ENCODE measurements around the gene ADAMTSL2.

ADAMTSL2 gene

GRCh38 chr9:133580419-133580738, 45.9 kb downstream of the ADAMTSL2 start:
- TF ChIP-seq CTCF (IDR thresholded peaks at IDR 0.05; ENCODE audit: control insufficient read depth, insufficient read depth, low read depth, low read length, missing control alignments) = no peak
- no peak for DNase-seq (ENCODE audit: low read depth)
- no peak overlapping the region for H3K4me3 ChIP-seq (ENCODE audit: control insufficient read depth, low read depth, low read length)

- no peak for DNase-seq (ENCODE audit: low read depth)
- TF ChIP-seq CTCF (IDR thresholded peaks at IDR 0.05; ENCODE audit: control insufficient read depth, insufficient read depth, low read depth, low read length, missing control alignments) = no peak
- H3K4me3 ChIP-seq (ENCODE audit: control insufficient read depth, low read depth, low read length) = no peak overlapping the region
These were observed 46.5 kb downstream of the ADAMTSL2 start for GRCh38 chr9:133581011-133581410.

- no peak for TF ChIP-seq CTCF (IDR thresholded peaks at IDR 0.05; ENCODE audit: control insufficient read depth, insufficient read depth, low read depth, low read length, missing control alignments)
- no peak for DNase-seq (ENCODE audit: low read depth)
- H3K4me3 ChIP-seq (ENCODE audit: control insufficient read depth, low read depth, low read length) = no peak overlapping the region
These were observed 47.2 kb downstream of the ADAMTSL2 start for GRCh38 chr9:133581513-133582343.

GRCh38 chr9:133582501-133583045, 48.1 kb downstream of the ADAMTSL2 start:
- no peak overlapping the region for H3K4me3 ChIP-seq (ENCODE audit: control insufficient read depth, low read depth, low read length)
- no peak for TF ChIP-seq CTCF (IDR thresholded peaks at IDR 0.05; ENCODE audit: control insufficient read depth, insufficient read depth, low read depth, low read length, missing control alignments)
- no peak for DNase-seq (ENCODE audit: low read depth)

- H3K4me3 ChIP-seq (ENCODE audit: control insufficient read depth, low read depth, low read length) = no peak overlapping the region
- DNase-seq (ENCODE audit: low read depth) = no peak
- TF ChIP-seq CTCF (IDR thresholded peaks at IDR 0.05; ENCODE audit: control insufficient read depth, insufficient read depth, low read depth, low read length, missing control alignments) = no peak
These were observed 48.6 kb downstream of the ADAMTSL2 start for GRCh38 chr9:133583111-133583510.

GRCh38 chr9:133583586-133583985, 49.1 kb downstream of the ADAMTSL2 start:
- no peak for TF ChIP-seq CTCF (IDR thresholded peaks at IDR 0.05; ENCODE audit: control insufficient read depth, insufficient read depth, low read depth, low read length, missing control alignments)
- no peak for DNase-seq (ENCODE audit: low read depth)
- H3K4me3 ChIP-seq (ENCODE audit: control insufficient read depth, low read depth, low read length) = no peak overlapping the region

Data from AG09309 (cell line).